NT2/D1 (cell line): ENCODE data around the gene CST6.

ENCODE experiments used
- SUZ12 ChIP-seq: IDR thresholded peaks from 2 replicates; pipeline ENCODE4 v1.6.1; 2011; ENCODE audit not compliant: insufficient read length, insufficient read depth; ENCODE audit errors: extremely low read depth
- ZNF274 ChIP-seq: IDR thresholded peaks from 2 replicates; pipeline ENCODE4 v1.6.1; 2011; ENCODE audit warnings: mild to moderate bottlenecking, low read depth, low read length

GRCh38 chr11:65997286-65997685 lies 14.5 kb upstream of the CST6 start:
- TF ChIP-seq ZNF274 (no peak), SUZ12 (no peak)
